DND-41 (cell line): Measurements from ENCODE around the gene NUTF2.

Experiments used
- CTCF ChIP-seq: IDR thresholded peaks from 2 replicates; pipeline ENCODE4 v1.5.1; 2012; ENCODE audit warnings: borderline replicate concordance, low read length, moderate library complexity, mild to moderate bottlenecking; ENCODE audit not compliant: poor library complexity, severe bottlenecking; ENCODE audit errors: extremely low read depth
- EZH2 ChIP-seq: IDR thresholded peaks from 3 replicates; pipeline ENCODE4 v1.6.1; 2012; ENCODE audit warnings: borderline replicate concordance, low read depth, mild to moderate bottlenecking, moderate library complexity, low read length, inconsistent platforms; ENCODE audit not compliant: severe bottlenecking

GRCh38 chr16:67865318-67865717 lies 18.6 kb downstream of the NUTF2 start:
- TF ChIP-seq CTCF = peak; percentile 61
- TF ChIP-seq EZH2 = no peak
